PFSK-1 (cell line): Measurements from ENCODE around the gene CHDH.

Experiments used
- FOXP2 ChIP-seq: optimal IDR thresholded peaks from 2 replicates; pipeline ENCODE3; 2011; ENCODE audit warnings: borderline replicate concordance, control low read depth, inconsistent platforms; ENCODE audit not compliant: insufficient read depth; ENCODE audit errors: extremely low read length, extremely low read depth
- POLR2AphosphoS5 ChIP-seq: IDR thresholded peaks from 2 replicates; pipeline ENCODE4 v1.6.1; 2012; ENCODE audit warnings: low read depth, mild to moderate bottlenecking, control low read depth, low read length, moderate library complexity
- REST ChIP-seq, 2 experiments: IDR thresholded peaks; 2 replicates each; pipeline versions ENCODE4 v1.6.1 to v1.8.0; 2011 to 2012; ENCODE audit warnings: low read depth in 2 of 2, low read length in 2 of 2, control low read depth in 1 of 2, inconsistent platforms in 1 of 2, mild to moderate bottlenecking in 1 of 2, moderate library complexity in 1 of 2; ENCODE audit not compliant: insufficient read depth in 1 of 2
- SIN3A ChIP-seq: IDR thresholded peaks from 2 replicates; pipeline ENCODE4 v1.6.1; 2012; ENCODE audit warnings: mild to moderate bottlenecking, low read length, moderate library complexity, borderline replicate concordance; ENCODE audit not compliant: insufficient read depth
- TAF1 ChIP-seq: IDR thresholded peaks from 2 replicates; pipeline ENCODE4 v1.6.1; 2012; ENCODE audit warnings: low read length, control low read depth, borderline replicate concordance; ENCODE audit not compliant: insufficient read depth

CHDH gene

GRCh38 chr3:53804697-53805462, 41.3 kb downstream of the CHDH start:
- TF ChIP-seq SIN3A (no peak), POLR2AphosphoS5 (no peak), FOXP2 (no peak), TAF1 (no peak), REST (IDR thresholded peaks at IDR 0.05; ENCODE audit: insufficient read depth in 1 of 2, low read depth in 2 of 2, low read length in 2 of 2) (no peak)

GRCh38 chr3:53803816-53804695, 42.2 kb downstream of the CHDH start:
- no peak for TF ChIP-seq REST (IDR thresholded peaks at IDR 0.05; ENCODE audit: insufficient read depth in 1 of 2, low read depth in 2 of 2, low read length in 2 of 2)
- TF ChIP-seq FOXP2 = no peak
- no peak for TF ChIP-seq SIN3A
- TF ChIP-seq POLR2AphosphoS5 = no peak
- no peak for TF ChIP-seq TAF1

GRCh38 chr3:53803124-53803815, 42.9 kb downstream of the CHDH start:
- TF ChIP-seq REST (IDR thresholded peaks at IDR 0.05; ENCODE audit: insufficient read depth in 1 of 2, low read depth in 2 of 2, low read length in 2 of 2) = no peak
- TF ChIP-seq TAF1 = no peak
- TF ChIP-seq SIN3A = no peak
- TF ChIP-seq FOXP2 = no peak
- TF ChIP-seq POLR2AphosphoS5 = no peak

- no peak for TF ChIP-seq POLR2AphosphoS5
- no peak for TF ChIP-seq SIN3A
- no peak for TF ChIP-seq REST (IDR thresholded peaks at IDR 0.05; ENCODE audit: insufficient read depth in 1 of 2, low read depth in 2 of 2, low read length in 2 of 2)
- TF ChIP-seq TAF1 = no peak
- no peak for TF ChIP-seq FOXP2
Measured at GRCh38 chr3:53802256-53802880, 43.9 kb downstream of the CHDH start.
